GM18499 (cell line): Measurements from ENCODE around the gene CMBL.

Experiments
- ATAC-seq: cut with Tn5 transposase; IDR thresholded peaks from one replicate; pipeline ENCODE4 v1.9.1; 2021; ENCODE audit warnings: moderate number of reproducible peaks; ENCODE audit not compliant: insufficient read depth, unreplicated experiment

Gene CMBL

GRCh38 chr5:10334831-10335230 is 27.1 kb upstream of the CMBL start:
- ATAC-seq = no peak

DNA sequence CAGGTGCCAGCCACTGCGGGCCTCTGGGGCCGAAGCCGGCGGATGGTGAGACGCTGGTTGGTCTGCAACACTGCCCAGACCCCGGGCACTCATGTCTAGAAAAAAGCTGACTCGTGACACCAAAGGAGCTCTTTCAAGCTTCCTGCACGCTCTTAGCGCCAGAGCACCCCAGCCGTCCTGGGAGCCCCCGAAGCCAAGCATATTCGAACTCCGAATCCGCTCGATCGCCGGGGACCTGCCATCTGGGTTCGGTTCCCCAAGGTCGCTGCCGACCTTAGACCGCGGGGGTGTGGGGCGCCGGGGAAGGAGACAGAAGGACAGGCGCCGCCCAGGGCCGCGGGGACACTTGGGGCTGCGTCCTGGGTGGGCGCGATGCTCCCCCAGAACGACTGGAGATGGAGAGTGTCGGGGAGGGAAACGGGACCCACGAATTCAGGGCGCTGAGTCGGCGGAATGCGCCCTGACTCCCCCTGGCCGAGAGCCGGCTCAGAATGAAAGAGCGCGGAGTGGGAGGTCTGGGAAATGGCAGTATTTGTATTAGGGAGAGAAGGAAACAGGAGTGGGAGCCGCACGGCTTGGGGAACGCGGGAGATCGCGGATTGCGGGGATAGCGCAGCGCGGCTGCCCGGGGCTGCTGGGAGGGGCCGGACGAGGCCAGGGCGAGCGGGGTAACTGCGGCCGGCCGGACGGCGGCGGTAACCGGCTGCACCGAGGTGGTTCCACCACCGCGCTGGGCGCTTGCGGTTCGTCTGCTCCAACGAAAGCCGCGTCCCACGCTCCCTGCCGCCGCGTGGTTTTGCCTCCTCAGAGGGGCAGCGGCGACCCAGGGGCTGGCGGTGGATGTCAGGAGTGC is 25.7 kb upstream of the CMBL start:
- ATAC-seq = no peak

DNA sequence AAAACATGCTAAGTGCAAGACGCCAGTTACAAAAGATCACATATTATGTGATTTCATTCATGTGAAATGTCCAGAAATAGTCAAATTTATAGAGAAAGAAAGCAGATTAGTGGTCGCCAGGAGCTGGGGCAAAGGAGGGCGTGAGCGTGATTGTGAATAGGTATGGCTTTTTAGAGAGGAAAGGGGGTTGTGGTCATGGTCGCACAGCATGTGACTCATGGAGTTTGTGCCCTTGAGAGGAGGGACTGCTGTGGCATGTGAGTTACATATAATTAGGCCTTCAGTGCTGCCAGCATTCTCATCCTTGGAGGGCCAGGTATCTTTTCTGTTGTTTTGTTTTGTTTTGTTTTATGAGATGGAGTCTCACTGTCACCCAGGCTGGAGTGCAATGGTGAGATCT is 24.6 kb upstream of the CMBL start:
- no peak for ATAC-seq

DNA sequence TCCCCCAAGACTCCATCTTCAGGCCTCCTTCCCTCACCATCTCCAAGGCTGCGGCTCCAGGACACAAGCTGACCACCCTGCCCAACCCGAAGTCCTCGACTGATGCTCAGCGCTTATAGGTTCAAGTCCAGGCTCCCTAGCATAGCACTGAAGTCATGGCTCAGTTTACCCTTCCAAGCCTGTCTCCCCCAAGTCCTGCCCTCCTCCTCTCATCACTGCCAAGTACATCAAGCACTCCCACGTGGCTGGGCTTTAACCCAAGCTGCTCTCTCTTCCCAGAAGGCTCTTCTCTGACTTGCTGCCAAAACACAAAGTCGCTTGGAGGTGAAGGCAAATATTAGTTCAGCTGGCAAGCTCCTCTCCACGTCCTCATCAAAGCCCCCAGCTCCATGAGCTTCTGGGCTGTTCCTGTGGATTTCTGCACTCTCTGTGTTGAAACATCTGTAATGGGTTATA is 23.7 kb upstream of the CMBL start:
- ATAC-seq = no peak

DNA sequence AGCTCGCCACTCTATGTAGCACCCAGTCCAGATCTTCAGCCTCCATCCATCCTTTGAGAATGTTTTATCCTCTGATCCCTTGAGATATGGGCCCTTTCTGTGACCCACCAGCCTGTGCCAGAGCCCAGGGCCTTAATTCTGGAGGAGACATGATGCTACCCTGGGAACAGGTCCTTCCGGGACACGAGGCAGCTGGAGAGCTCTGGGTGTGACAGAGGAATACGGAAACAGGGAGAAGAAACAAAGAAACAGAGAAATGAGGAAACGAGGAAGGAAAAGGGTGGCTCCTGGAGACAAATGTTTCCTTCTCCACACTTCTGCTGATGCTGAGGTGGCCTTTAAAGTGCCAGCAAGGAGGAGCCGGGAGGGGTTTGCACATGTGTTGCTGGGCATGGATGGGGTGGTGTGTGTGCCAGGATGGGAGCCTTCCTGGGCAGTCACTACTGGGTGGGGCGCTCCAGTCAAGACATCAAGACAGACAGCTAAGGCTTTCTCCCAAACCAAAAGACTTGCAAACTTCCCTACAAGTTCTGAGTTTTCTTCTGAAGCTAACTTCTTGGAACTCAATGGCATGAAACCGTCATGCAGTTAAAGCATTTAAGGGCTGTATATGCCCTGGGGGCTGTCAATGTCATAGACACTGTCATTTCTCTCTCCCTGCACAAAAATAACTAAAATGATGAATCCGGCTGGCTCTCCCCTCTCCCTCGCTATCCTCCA is 23.0 kb upstream of the CMBL start:
- ATAC-seq = no peak

DNA sequence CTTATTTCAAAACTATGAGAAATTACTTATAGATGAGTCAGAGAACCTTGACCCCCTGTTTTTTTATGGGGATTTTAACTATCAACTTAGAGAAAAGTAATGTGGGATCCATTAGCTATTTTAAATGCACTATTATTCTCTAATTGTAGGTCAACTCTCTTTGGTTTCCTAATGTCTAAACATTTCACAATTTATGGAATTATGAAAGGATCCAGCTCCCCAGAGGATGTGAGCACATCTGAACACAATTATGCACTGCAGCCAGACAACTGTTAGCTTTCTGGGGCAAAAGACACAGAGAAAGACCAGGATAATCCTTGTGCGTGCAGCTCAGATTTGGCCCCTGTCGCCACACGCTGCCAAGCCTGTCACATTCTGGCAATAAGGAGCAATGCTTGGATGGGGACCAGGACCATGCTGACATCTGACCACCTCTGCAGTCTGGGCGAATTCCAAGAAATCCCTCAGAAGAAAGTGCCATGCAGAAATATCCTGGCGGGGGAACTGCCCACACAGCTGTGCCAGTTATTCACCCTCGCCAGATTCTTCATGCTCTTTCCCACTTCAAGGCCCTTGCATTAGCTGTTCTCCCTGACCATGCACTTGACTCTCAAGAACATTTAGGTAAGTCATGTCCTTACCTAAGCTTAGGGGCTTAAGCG is 22.2 kb upstream of the CMBL start:
- no peak for ATAC-seq

DNA sequence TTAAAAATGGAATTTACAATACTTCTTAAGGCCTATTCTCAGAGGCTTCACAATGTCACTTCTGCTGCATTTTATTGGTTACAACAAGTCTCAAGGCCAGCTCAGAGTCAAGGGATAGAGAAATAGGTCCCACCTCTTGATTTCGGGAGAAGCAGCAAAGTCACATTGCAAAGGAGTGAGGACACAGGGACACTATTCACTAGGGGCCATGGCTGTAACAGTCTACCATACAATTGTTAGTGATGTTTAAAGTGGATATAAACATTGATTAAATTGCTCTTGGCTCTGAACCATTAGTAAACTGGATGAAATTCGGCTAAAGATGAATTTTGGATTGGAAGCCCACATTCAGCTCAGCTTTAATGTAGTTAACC is 21.7 kb upstream of the CMBL start:
- ATAC-seq = no peak

- ATAC-seq = no peak
Measured at GRCh38 chr5:10328323-10328722, 20.6 kb upstream of the CMBL start.

DNA sequence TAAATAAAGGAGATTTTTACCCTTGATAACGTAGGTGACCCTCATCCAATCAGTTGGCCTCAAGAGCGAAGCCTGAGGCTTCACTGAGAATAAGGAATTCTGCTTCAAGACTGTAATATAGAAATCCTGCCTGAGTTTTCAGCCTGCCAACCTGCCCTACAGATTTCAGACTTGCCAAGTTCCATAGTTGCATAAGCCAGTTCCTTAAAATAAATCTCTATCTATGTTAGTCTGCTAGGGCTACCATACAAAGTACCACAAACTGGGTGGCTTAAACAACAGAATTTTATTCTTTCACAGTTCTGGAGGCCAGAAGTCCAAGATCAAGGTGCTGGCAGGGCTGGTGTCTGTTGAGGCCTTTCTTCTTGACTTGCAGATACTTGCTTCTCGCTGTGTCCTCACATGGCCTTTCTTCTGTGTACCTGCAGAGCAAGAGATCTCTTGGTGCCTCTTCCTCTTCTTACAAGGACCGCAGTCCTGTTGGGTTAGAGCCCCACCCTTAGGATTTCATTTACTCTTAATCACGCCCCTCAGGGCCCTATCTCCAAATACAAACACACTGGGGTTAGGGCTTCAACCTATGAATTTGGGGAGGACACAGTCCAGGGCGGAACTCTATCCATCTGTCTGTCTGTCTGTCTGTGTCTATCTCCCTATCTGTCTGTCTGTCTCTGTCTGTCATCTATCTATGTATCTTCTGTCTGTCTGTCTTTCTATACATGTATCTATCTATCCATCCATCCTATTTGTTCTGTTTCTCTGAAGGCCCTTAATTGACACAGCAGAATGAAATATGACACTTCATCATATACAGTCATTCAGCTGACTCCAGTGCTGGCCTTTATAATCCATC is 17.0 kb upstream of the CMBL start:
- ATAC-seq = no peak

DNA sequence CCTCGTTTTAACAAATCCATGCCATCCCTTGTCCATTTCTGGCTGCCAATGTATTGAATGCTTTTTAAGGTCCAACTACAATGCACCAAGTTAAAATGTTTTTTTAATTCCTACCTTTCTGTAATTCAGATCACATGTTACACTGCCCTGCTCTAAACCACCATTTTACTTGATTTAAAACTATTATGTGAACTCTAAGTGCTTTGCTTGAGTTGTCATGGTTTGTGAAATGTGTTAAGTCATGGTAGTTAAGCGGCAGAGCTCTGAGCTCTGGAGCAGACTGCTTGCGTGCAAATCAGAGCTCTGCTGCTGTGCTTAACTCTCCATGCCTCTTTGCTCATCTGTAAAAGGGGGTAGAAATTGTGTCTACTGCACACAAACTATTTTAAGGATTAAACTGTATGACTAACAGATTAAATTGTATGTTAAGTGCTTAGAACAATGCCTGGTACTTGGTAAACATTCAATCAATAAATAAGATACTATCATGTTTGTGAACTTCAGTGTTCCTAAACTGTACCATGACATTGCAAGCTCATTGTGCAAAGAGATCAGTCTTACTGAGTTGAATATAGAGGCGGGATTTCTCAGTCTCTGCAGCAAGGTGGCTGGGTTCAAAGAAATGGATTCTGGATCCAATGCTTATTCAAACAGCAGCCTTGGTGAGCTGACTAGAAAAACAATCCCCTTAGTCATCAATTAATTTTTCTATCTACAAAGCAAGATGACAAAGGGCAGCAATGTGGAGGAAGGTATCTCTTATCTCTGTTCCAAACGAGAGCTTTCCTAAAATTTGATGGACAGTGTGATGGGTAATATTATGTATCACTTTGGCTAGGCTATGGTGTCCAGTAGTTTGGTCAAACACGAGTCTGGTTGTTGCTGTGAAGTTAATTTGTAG is 16.1 kb upstream of the CMBL start:
- no peak for ATAC-seq

DNA sequence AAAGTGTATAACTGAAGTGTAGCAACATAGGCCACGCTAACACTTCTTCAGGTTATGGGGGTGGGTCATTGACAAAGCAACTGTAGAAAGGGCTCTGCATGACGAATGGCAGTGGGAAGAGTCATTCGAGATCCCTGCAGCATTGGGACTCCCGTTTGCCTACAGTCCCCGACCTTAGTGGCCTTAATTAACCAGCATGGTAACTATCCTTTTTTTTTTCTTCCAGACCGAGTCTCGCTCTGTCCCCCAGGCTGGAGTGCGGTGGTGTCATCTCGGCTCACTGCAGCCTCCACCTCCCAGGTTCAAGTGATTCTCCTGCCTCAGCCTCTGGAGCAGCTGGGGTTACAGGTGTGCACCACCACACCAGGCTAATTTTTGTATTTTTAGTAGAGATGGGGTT is 14.2 kb upstream of the CMBL start:
- ATAC-seq = no peak

GRCh38 chr5:10320793-10321192 is 13.1 kb upstream of the CMBL start:
- ATAC-seq = no peak

DNA sequence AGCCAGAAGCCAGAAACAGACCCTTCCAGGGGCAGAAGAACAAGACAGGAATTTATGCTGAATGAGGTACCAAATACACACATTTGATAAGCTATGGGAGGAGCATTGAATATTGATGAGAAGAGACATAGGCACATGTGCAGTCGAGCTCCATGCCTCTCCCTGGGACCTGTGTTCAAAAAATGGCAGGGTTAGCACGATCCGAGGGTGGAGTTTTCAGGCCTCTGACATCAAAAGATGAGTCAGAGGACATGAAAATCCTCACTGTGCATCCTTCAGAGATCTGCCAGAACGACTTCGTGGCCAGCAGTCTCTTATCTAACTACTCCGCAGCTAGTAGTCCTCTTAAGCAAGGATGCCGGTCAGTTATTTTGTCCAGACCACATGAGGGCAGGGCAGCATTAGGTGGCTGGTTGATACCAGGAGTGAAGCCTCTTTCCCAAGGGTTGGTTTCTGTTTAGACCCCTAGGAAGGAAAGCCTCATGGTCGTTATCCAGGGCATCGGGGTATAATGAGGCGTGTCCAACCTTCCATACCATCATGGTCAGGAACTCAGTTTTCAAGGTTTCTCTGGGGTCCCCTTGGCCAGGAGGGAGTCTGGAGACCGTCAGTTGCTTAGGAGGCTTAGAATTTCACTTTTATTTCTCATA is 11.6 kb upstream of the CMBL start:
- ATAC-seq = no peak

GRCh38 chr5:10317825-10318682 is 10.4 kb upstream of the CMBL start:
- ATAC-seq = no peak

DNA sequence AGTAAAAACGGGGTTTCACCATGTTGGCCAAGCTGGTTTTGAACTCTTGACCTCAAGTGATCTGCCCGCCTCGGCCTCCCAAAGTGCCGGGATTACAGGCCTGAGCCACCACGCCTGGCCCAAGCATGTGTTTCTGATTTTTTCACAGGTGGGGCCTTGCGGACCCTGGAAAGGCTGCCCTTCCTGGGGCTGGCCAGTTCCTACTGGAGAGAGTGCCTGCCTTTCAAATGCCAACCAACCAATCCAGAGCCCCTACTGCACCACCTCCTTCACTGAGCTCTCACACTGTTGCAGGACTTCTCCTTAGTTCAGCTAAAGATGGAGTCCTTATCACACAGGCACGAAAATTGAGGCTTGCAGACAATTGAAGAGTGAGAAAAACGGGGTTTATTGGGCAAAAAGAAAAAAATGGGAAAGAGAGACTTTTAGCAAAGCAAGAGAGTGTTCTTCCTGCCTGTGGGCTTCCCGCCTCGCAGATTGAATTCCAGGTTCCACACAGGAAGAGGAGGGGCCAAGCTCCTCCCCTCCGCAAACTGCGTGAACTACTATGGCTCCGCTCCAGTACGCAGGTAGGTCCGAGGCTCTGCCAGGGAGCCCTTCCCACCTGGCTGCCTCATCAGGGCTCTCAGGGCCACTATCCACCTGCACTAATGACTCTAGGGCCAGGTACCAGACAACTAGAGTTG is 8.3 kb upstream of the CMBL start:
- ATAC-seq = no peak

DNA sequence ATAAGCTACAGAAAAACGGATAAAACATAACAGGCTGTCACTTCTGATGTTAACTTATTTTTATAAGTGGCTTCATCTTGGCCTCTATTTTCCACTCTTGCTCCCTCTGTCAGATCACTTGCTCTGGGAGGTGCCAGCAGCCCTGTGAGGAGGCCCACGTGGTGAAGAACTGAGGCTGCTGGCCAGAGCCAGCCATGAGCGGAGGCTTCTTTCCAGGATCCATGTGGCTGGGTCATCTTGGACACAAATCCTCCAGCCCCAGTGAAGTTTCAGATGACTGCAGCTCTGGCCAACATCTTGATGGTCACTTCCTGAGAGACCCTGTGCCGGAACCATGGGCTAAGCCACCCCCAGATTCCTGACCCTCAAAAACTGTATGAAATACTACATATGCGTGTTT is 7.5 kb upstream of the CMBL start:
- ATAC-seq = no peak

DNA sequence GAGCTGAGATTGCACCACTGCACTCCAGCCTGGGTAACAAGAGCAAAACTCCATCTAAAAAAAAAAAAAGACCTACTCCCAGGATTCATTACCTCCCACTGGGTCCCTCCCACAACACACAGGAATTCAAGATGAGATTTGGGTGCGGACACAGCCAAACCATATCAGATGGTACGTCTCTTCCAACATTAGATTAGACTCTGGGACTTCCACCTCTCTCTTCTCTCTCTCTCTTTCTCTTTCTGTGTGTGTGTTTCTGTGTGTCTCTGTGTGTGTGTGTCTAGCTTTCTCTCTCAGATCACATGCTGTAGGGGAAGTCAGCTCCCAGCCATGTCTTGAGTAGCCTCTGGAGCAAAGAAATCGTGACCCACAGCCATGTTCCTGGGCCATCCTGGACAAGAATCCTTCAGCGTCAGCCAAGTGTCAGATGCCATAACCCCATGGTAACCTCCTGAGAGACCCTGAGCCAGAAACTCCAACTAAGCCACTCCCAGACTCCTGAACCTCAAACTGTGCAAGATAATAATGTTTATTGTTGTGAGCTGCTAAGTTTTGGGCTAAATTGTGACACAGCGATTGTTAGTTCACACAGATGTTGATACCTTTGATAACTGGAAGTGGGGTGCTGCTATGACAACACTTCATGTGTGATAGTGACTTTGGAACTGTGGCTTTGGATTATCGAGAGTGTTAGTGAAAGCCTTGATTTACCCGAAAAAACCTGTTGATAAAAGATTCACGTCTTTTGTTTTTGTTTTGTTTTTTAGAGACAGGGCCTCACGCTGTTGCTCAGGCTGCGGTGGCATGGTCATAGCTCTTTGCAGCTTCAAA is 4.1 kb upstream of the CMBL start:
- ATAC-seq = no peak
